ENCODE measurements around the gene SMIM30.
A peak's percentile ranks its signal among the peaks of the same experiment; 100 is the strongest.

The SMIM30 gene

GRCh38 chr7:113086431-113086888 lies 31.9 kb downstream of the SMIM30 start, which contains the start of gene GPR85:
Gene GPR85, minus strand, starts transcription at chr7:113086827. Its CDS starts 2,106 bp downstream, at chr7:113084721.
- Mint-ChIP-seq H3K27ac (peak within 1 kb of the TSS; percentile 85 to 98 (median 87)), H3K4me1 (peaks cover 40% of the 10 kb centered on the region), H3K36me3 (ENCODE audit: low read depth) (no peaks in the 10 kb centered on the region), H3K4me3 (peak within 1 kb of the TSS; percentile 84 to 96 (median 94)), H3K9me3 (no peaks in the 10 kb centered on the region), H3K27me3 (ENCODE audit: low read depth) (no peaks in the 10 kb centered on the region)
- TF ChIP-seq CTCF (IDR thresholded peaks at IDR 0.05; ENCODE audit: unreplicated experiment in 3 of 3) = no peak

- Mint-ChIP-seq H3K27ac (peak overlapping the region in 2 of 3 experiments; percentile 87 to 98), H3K4me1 (peaks cover 40% of the 10 kb centered on the region), H3K4me3 (peak overlapping the region; percentile 76 to 96 (median 94)), H3K27me3 (ENCODE audit: low read depth) (no peaks in the 10 kb centered on the region), H3K9me3 (no peaks in the 10 kb centered on the region), H3K36me3 (ENCODE audit: low read depth) (no peaks in the 10 kb centered on the region)
- no peak for TF ChIP-seq CTCF (IDR thresholded peaks at IDR 0.05; ENCODE audit: unreplicated experiment in 3 of 3)
These were observed 32.5 kb downstream of the SMIM30 start for GRCh38 chr7:113085781-113086390.

- Mint-ChIP-seq H3K27me3 (ENCODE audit: low read depth) (no peaks in the 10 kb centered on the region), H3K4me3 (peak overlapping the region; percentile 14 to 96 (median 94)), H3K9me3 (no peaks in the 10 kb centered on the region), H3K4me1 (peaks cover 40% of the 10 kb centered on the region), H3K27ac (peak overlapping the region in 2 of 3 experiments; percentile 87 to 98), H3K36me3 (ENCODE audit: low read depth) (no peaks in the 10 kb centered on the region)
- TF ChIP-seq CTCF (IDR thresholded peaks at IDR 0.05; ENCODE audit: unreplicated experiment in 3 of 3) = no peak
These were observed 33.7 kb downstream of the SMIM30 start for GRCh38 chr7:113084496-113085172.

- Mint-ChIP-seq H3K9me3 (no peaks in the 10 kb centered on the region), H3K36me3 (ENCODE audit: low read depth) (no peaks in the 10 kb centered on the region), H3K27ac (peak overlapping the region; percentile 47 to 93 (median 87)), H3K27me3 (ENCODE audit: low read depth) (no peaks in the 10 kb centered on the region), H3K4me1 (peaks cover 40% of the 10 kb centered on the region), H3K4me3 (peak overlapping the region; percentile 14 to 48 (median 42))
- TF ChIP-seq CTCF (IDR thresholded peaks at IDR 0.05; ENCODE audit: unreplicated experiment in 3 of 3) = no peak
These were observed 34.4 kb downstream of the SMIM30 start for GRCh38 chr7:113083816-113084495.

- H3K4me1 Mint-ChIP-seq = peaks cover 38% of the 10 kb centered on the region
These were observed 35.1 kb downstream of the SMIM30 start for GRCh38 chr7:113083132-113083815.

More at GRCh38 chr7:113083132-113083815, 35.1 kb downstream of the SMIM30 start:
- Mint-ChIP-seq H3K27me3 (ENCODE audit: low read depth) (no peaks in the 10 kb centered on the region), H3K4me3 (peak overlapping the region in 2 of 3 experiments; percentile 42 to 48), H3K9me3 (no peaks in the 10 kb centered on the region), H3K36me3 (ENCODE audit: low read depth) (no peaks in the 10 kb centered on the region), H3K27ac (peak overlapping the region; percentile 47 to 93 (median 87))
- TF ChIP-seq CTCF (IDR thresholded peaks at IDR 0.05; ENCODE audit: unreplicated experiment in 3 of 3) = no peak
